CD4-positive, alpha-beta T cell treated with Interleukin-17A for 4 hours (primary cell): ENCODE measurements around the gene KCNJ6.
A peak's percentile ranks its signal among the peaks of the same experiment; 100 is the strongest.

Experiments
- DNase-seq: peaks from one replicate; pipeline ENCODE4 v3.0.0-alpha.2; 2020; ENCODE audit warnings: mixed read lengths

The KCNJ6 gene

GRCh38 chr21:37711836-37712568 is 204.3 kb downstream of the KCNJ6 start:
- DNase-seq, result peak; percentile 10

GRCh38 chr21:37711286-37711829 is 204.9 kb downstream of the KCNJ6 start:
- DNase-seq, result no peak

GRCh38 chr21:37710546-37711285 is 205.5 kb downstream of the KCNJ6 start:
- DNase-seq, result no peak

- DNase-seq, result no peak
Observed at GRCh38 chr21:37704751-37705150, 211.5 kb downstream of the KCNJ6 start.

- DNase-seq, result no peak
Observed at GRCh38 chr21:37702241-37702640, 214.0 kb downstream of the KCNJ6 start.

GRCh38 chr21:37700641-37701202 is 215.5 kb downstream of the KCNJ6 start:
- DNase-seq, result no peak

- DNase-seq, result no peak
Observed at GRCh38 chr21:37699024-37699775, 217.1 kb downstream of the KCNJ6 start.

GRCh38 chr21:37696936-37697335 is 219.3 kb downstream of the KCNJ6 start:
- no peak for DNase-seq

GRCh38 chr21:37695111-37695510 is 221.1 kb downstream of the KCNJ6 start:
- no peak for DNase-seq

- no peak for DNase-seq
Observed at GRCh38 chr21:37688952-37689659, 227.2 kb downstream of the KCNJ6 start.

GRCh38 chr21:37686991-37687810 is 229.1 kb downstream of the KCNJ6 start:
- DNase-seq, result no peak

- no peak for DNase-seq
Observed at GRCh38 chr21:37684547-37684946, 231.7 kb downstream of the KCNJ6 start.

- no peak for DNase-seq
Observed at GRCh38 chr21:37684115-37684493, 232.2 kb downstream of the KCNJ6 start.

- DNase-seq, result no peak
Observed at GRCh38 chr21:37683396-37684114, 232.7 kb downstream of the KCNJ6 start.

- no peak for DNase-seq
Observed at GRCh38 chr21:37682966-37683365, 233.3 kb downstream of the KCNJ6 start.

GRCh38 chr21:37677006-37677405 is 239.3 kb downstream of the KCNJ6 start:
- no peak for DNase-seq

- peak; percentile 66 for DNase-seq
Observed at GRCh38 chr21:37675202-37675801, 241.0 kb downstream of the KCNJ6 start.

- no peak for DNase-seq
Observed at GRCh38 chr21:37673801-37674575, 242.3 kb downstream of the KCNJ6 start.

- no peak for DNase-seq
Observed at GRCh38 chr21:37671381-37671780, 244.9 kb downstream of the KCNJ6 start.
